Adrenal gland (tissue), 5 donors: ENCODE data around the gene FAM217B.

Experiments
- POLR2A ChIP-seq, 2 donors: fragments of 450-650 bp; IDR thresholded peaks; one replicate each; pipeline ENCODE4 v1.6.1; 2017; ENCODE audit warnings: antibody characterized with exemption in 2 of 2, mild to moderate bottlenecking in 2 of 2, moderate library complexity in 1 of 2
- TF ChIP-seq, protein P1 (sequence below), 6 experiments: fragments of 450-650 bp in 4 of 6; fragments of 200-600 bp in 2 of 6; sonication (generic) in 1 of 6; IDR thresholded peaks; 1 replicate in 5 of 6; 2 replicates in 1 of 6; pipeline versions ENCODE4 v1.5.1 to v1.8.0; 2016 to 2021; ENCODE audit warnings: antibody characterized with exemption in 6 of 6, mild to moderate bottlenecking in 2 of 6, moderate library complexity in 1 of 6
- donor health status: DM: no; HTN: no; CAD: no.

DNA sequence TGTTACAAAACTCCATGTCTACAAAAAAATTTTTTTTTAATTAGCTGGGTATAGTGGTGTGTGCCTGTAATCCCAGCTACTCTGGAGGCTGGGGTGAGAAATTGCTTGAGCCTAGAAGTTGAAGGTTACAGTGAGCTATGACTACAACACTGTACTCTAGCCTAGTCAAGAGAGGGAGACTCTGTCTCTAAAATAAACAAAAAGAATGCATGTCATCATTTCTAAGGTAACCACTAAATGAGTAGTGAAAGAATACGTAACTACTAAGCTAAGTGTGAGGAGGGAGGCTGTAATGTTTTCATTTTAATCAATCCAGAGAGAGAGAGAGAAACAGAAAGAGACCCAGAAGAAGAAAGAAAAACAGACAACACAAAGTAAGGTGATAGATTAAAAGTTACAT lies 16.7 kb upstream of the FAM217B start:
- TF ChIP-seq, protein P1, sequence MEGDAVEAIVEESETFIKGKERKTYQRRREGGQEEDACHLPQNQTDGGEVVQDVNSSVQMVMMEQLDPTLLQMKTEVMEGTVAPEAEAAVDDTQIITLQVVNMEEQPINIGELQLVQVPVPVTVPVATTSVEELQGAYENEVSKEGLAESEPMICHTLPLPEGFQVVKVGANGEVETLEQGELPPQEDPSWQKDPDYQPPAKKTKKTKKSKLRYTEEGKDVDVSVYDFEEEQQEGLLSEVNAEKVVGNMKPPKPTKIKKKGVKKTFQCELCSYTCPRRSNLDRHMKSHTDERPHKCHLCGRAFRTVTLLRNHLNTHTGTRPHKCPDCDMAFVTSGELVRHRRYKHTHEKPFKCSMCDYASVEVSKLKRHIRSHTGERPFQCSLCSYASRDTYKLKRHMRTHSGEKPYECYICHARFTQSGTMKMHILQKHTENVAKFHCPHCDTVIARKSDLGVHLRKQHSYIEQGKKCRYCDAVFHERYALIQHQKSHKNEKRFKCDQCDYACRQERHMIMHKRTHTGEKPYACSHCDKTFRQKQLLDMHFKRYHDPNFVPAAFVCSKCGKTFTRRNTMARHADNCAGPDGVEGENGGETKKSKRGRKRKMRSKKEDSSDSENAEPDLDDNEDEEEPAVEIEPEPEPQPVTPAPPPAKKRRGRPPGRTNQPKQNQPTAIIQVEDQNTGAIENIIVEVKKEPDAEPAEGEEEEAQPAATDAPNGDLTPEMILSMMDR (IDR thresholded peaks at IDR 0.05): no peak
- TF ChIP-seq POLR2A (IDR thresholded peaks at IDR 0.05): no peak
